Breast epithelium (tissue), 4 donors: Measurements from ENCODE around the gene COMT. TPM values are rescaled to one million over a fixed set of nuclear protein-coding genes. Genes with fewer than 3 reads are reported as not detected.

Experiments
- DNase-seq, 2 donors: peaks; one replicate each; pipeline ENCODE4 v3.0.0-alpha.2; 2019; ENCODE audit warnings: low spot score in 2 of 2
- H3K27ac ChIP-seq, 2 donors: fragments of 200-600 bp; sonication (generic) in 1 of 2; one replicate each; pipeline ENCODE4 v1.5.1; 2016 to 2019; ENCODE audit warnings: mild to moderate bottlenecking in 1 of 2
- H3K27me3 ChIP-seq, 2 donors: fragments of 200-600 bp; sonication (generic) in 1 of 2; one replicate each; pipeline versions ENCODE4 v1.5.1 to v1.6.0; 2017 to 2019; ENCODE audit warnings: control low read depth in 1 of 2, mild to moderate bottlenecking in 1 of 2
- H3K36me3 ChIP-seq: fragments of 200-600 bp; one replicate; pipeline ENCODE4 v1.5.1; 2019
- H3K4me1 ChIP-seq, 2 donors: fragments of 200-600 bp; sonication (generic); one replicate each; pipeline ENCODE4 v1.5.1; 2016 to 2019; ENCODE audit warnings: control low read depth in 1 of 2
- H3K4me3 ChIP-seq, 3 donors: fragments of 200-600 bp; sonication (generic); 1 replicate in 2 of 3; 2 replicates in 1 of 3; pipeline ENCODE4 v1.5.1; 2016 to 2019; ENCODE audit warnings: mild to moderate bottlenecking in 3 of 3, moderate library complexity in 2 of 3
- H3K9me3 ChIP-seq, 2 donors: fragments of 200-600 bp; sonication (generic) in 1 of 2; one replicate each; pipeline ENCODE4 v1.5.1; 2016 to 2019; ENCODE audit warnings: control low read depth in 1 of 2
- CTCF ChIP-seq, 3 donors: fragments of 450-650 bp; IDR thresholded peaks; one replicate each; pipeline ENCODE4 v1.5.1; 2016 to 2017; ENCODE audit warnings: antibody characterized with exemption in 3 of 3, mild to moderate bottlenecking in 3 of 3, moderate library complexity in 3 of 3
- POLR2A ChIP-seq: fragments of 450-650 bp; IDR thresholded peaks from one replicate; pipeline ENCODE4 v1.6.1; 2016; ENCODE audit warnings: antibody characterized with exemption, mild to moderate bottlenecking, moderate library complexity
- POLR2AphosphoS5 ChIP-seq, 3 donors: sonication (generic); formaldehyde crosslinking; IDR thresholded peaks; one replicate each; pipeline ENCODE4 v1.6.1; 2017; ENCODE audit warnings: antibody characterized with exemption in 3 of 3
- intact Hi-C: fragments of 100-400 bp; cut with DNase I; formaldehyde crosslinking; loops from one replicate; pipeline ENCODE4 v1.15.1; 2023; ENCODE audit warnings: low total_unique reads
- total RNA-seq, 3 donors: library from RNA; depleted of rRNA; stranded (reverse); fragments of >200 nt; gene quantifications; one replicate each; pipeline ENCODE4 v1.1.0, GENCODE V29; 2016

The COMT gene
- total RNA-seq, 3 donors from 2014 or later: 136 to 198 (median 196) TPM

- Histone ChIP-seq H3K9me3 (no peaks in the 10 kb centered on the region), H3K27me3 (no peaks in the 10 kb centered on the region), H3K27ac (peak overlapping the region in 1 of 2 donors; percentile 69), H3K4me3 (no peak overlapping the region), H3K4me1 (peaks cover 5 to 7% of the 10 kb centered on the region in 2 donors), H3K36me3 (no peaks in the 10 kb centered on the region)
- no peak for DNase-seq
- TF ChIP-seq CTCF (IDR thresholded peaks at IDR 0.05): no peak
- intact Hi-C loops: no loop called here
Measured at GRCh38 chr22:19990188-19990587, 48.6 kb downstream of the COMT start.

GRCh38 chr22:19990609-19991394 lies 49.2 kb downstream of the COMT start:
- peak overlapping the region in 1 of 2 donors; percentile 69 for H3K27ac ChIP-seq
- intact Hi-C loops: no loop called here
- no peaks in the 10 kb centered on the region for H3K27me3 ChIP-seq
- no peaks in the 10 kb centered on the region for H3K9me3 ChIP-seq
- no peak for DNase-seq
- H3K4me1 ChIP-seq: peaks cover 4% of the 10 kb centered on the region in 2 donors
- TF ChIP-seq CTCF (IDR thresholded peaks at IDR 0.05): no peak
- no peak for TF ChIP-seq POLR2AphosphoS5 (IDR thresholded peaks at IDR 0.05)
- no peak for TF ChIP-seq POLR2A
- H3K36me3 ChIP-seq: no peaks in the 10 kb centered on the region
- no peak overlapping the region for H3K4me3 ChIP-seq

- Histone ChIP-seq H3K4me1 (no peaks in the 10 kb centered on the region), H3K27me3 (no peaks in the 10 kb centered on the region), H3K4me3 (no peak overlapping the region), H3K27ac (peak overlapping the region in 1 of 2 donors; percentile 69), H3K9me3 (no peaks in the 10 kb centered on the region), H3K36me3 (no peaks in the 10 kb centered on the region)
- DNase-seq: no peak
- TF ChIP-seq POLR2A (no peak), CTCF (IDR thresholded peaks at IDR 0.05) (no peak), POLR2AphosphoS5 (IDR thresholded peaks at IDR 0.05) (no peak)
- intact Hi-C loops: no loop called here
Measured at GRCh38 chr22:19991395-19991644, 49.7 kb downstream of the COMT start.

GRCh38 chr22:19991645-19992451 lies 50.3 kb downstream of the COMT start:
- H3K9me3 ChIP-seq: no peaks in the 10 kb centered on the region
- peak overlapping the region in 1 of 2 donors; percentile 69 for H3K27ac ChIP-seq
- no peaks in the 10 kb centered on the region for H3K4me1 ChIP-seq
- intact Hi-C loops: no loop called here
- H3K36me3 ChIP-seq: no peaks in the 10 kb centered on the region
- DNase-seq: no peak
- no peaks in the 10 kb centered on the region for H3K27me3 ChIP-seq
- TF ChIP-seq CTCF (IDR thresholded peaks at IDR 0.05): no peak
- TF ChIP-seq POLR2AphosphoS5 (IDR thresholded peaks at IDR 0.05): no peak
- TF ChIP-seq POLR2A: no peak
- H3K4me3 ChIP-seq: no peak overlapping the region

- TF ChIP-seq CTCF (IDR thresholded peaks at IDR 0.05) (no peak), POLR2A (no peak), POLR2AphosphoS5 (IDR thresholded peaks at IDR 0.05) (no peak)
- no peaks in the 10 kb centered on the region for H3K36me3 ChIP-seq
- DNase-seq: no peak
- H3K27ac ChIP-seq: peak overlapping the region in 1 of 2 donors; percentile 19
- H3K4me1 ChIP-seq: no peaks in the 10 kb centered on the region
- no peaks in the 10 kb centered on the region for H3K9me3 ChIP-seq
- intact Hi-C loops: no loop called here
- no peaks in the 10 kb centered on the region for H3K27me3 ChIP-seq
- no peak overlapping the region for H3K4me3 ChIP-seq
Measured at GRCh38 chr22:19992481-19992911, 50.9 kb downstream of the COMT start.
